ENCODE measurements around the gene TCTN1. TPM values are rescaled to one million over a fixed set of nuclear protein-coding genes. Genes with fewer than 3 reads are reported as not detected.

Gene TCTN1
- total RNA-seq, 1 experiment from 2014 or later = 58.3 TPM

DNA sequence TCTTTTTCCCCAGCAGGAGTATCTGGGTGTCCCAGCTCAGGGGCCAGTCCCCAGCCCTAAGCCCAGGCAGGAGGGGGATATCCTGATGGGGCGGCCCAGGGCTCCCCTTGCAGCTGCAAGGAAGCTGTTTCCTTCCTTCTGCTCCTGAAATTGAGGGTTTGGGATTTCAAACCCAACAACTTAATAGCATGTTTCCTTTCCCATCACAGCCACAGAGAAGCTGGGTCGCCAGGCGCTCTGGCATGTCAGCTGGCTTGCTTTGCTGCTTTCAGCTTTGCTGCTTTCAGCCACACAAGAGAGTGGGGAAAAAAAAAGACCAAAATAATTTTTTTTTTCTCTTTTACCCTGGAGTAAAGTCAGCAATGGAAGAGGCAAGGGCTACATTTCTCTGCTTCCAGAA lies 44.9 kb downstream of the TCTN1 start:
- H3K4me3 ChIP-seq = no peak overlapping the region
- no peak overlapping the region for H3K27ac ChIP-seq
- H3K4me1 ChIP-seq (replicated peaks; ENCODE audit: insufficient read depth) = no peaks in the 10 kb centered on the region
- ChIA-PET CTCF (no interaction called here), POLR2A (ENCODE audit: unreplicated experiment) (no interaction called here)
- TF ChIP-seq EZH2 (IDR thresholded peaks at IDR 0.05; ENCODE audit: low read depth) = no peak
- TF ChIP-seq, protein P1, sequence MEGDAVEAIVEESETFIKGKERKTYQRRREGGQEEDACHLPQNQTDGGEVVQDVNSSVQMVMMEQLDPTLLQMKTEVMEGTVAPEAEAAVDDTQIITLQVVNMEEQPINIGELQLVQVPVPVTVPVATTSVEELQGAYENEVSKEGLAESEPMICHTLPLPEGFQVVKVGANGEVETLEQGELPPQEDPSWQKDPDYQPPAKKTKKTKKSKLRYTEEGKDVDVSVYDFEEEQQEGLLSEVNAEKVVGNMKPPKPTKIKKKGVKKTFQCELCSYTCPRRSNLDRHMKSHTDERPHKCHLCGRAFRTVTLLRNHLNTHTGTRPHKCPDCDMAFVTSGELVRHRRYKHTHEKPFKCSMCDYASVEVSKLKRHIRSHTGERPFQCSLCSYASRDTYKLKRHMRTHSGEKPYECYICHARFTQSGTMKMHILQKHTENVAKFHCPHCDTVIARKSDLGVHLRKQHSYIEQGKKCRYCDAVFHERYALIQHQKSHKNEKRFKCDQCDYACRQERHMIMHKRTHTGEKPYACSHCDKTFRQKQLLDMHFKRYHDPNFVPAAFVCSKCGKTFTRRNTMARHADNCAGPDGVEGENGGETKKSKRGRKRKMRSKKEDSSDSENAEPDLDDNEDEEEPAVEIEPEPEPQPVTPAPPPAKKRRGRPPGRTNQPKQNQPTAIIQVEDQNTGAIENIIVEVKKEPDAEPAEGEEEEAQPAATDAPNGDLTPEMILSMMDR (conservative IDR thresholded peaks at IDR 0.05) = no peak
- BruUV-seq (replicated peaks) = no TSS peak
- no peaks in the 10 kb centered on the region for H3F3A ChIP-seq (ENCODE audit: insufficient read depth, low read depth)
- no peak for DNase-seq
- H3K9me2 ChIP-seq (ENCODE audit: insufficient read depth) = no peaks in the 10 kb centered on the region
- intact Hi-C loops (cut with micrococcal nuclease; ENCODE audit: unreplicated experiment) = no loop called here
- no peaks in the 10 kb centered on the region for H3K27me3 ChIP-seq (ENCODE audit: insufficient read depth, low read depth)
- no peaks in the 10 kb centered on the region for H3K79me2 ChIP-seq (ENCODE audit: low read depth)
- H3K4me2 ChIP-seq = no peak overlapping the region
- H3K36me3 ChIP-seq (ENCODE audit: low read depth) = no peaks in the 10 kb centered on the region
- no peaks in the 10 kb centered on the region for H4K20me1 ChIP-seq (ENCODE audit: insufficient read depth)
- no peaks in the 10 kb centered on the region for H3K9me3 ChIP-seq (ENCODE audit: insufficient read depth, low read depth)
- H2AFZ ChIP-seq = no peak overlapping the region

DNA sequence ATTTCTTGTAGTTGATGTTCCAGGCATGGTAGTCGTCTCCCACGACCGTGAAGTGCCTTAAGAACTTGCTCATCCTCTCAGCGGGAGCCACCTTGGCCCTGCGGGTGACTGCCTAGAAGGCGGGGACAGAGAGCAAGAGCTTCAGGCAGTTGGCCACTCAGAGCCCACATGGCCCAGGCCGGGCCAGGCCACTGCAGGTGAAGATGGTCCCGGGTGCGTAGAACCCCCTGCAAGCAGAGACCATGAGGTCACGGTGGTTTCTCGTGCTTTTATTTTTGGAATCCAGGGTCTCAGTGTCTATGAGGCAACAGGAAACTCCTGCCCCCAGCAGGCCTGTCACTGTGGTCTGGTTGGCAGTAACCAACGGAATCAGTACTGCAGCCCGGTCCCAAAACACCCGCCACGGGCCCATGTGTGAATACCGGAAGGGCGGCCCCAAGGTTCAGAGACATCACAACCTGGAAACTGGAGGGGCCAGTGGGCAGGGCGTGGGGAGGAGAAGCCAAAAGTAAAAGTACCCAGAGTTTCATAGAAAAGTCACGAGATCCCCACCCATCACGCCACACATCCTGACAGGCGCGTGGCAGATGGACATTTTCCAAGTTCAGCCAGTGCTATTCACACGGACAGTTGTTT lies 47.5 kb downstream of the TCTN1 start:
- ChIA-PET POLR2A (ENCODE audit: unreplicated experiment) (no interaction called here), CTCF (no interaction called here)
- H3K36me3 ChIP-seq (ENCODE audit: low read depth) = no peaks in the 10 kb centered on the region
- H3K79me2 ChIP-seq (ENCODE audit: low read depth) = no peaks in the 10 kb centered on the region
- H2AFZ ChIP-seq = no peak overlapping the region
- H3K4me2 ChIP-seq = no peak overlapping the region
- H3K4me1 ChIP-seq (replicated peaks; ENCODE audit: insufficient read depth) = no peaks in the 10 kb centered on the region
- intact Hi-C loops (cut with micrococcal nuclease; ENCODE audit: unreplicated experiment) = no loop called here
- no peak for DNase-seq
- BruUV-seq (replicated peaks) = no TSS peak
- H3K27ac ChIP-seq = no peak overlapping the region
- no peak overlapping the region for H3K4me3 ChIP-seq
- H3K27me3 ChIP-seq (ENCODE audit: insufficient read depth, low read depth) = peaks cover 7% of the 10 kb centered on the region; the same call in 1 of the 2 replicates
- H4K20me1 ChIP-seq (ENCODE audit: insufficient read depth) = no peaks in the 10 kb centered on the region
- no peaks in the 10 kb centered on the region for H3K9me2 ChIP-seq (ENCODE audit: insufficient read depth)
- H3F3A ChIP-seq (ENCODE audit: insufficient read depth, low read depth) = no peaks in the 10 kb centered on the region
- H3K9me3 ChIP-seq (ENCODE audit: insufficient read depth, low read depth) = no peaks in the 10 kb centered on the region
- TF ChIP-seq, protein P1 (conservative IDR thresholded peaks at IDR 0.05) = no peak
- TF ChIP-seq EZH2 (IDR thresholded peaks at IDR 0.05; ENCODE audit: low read depth) = no peak

DNA sequence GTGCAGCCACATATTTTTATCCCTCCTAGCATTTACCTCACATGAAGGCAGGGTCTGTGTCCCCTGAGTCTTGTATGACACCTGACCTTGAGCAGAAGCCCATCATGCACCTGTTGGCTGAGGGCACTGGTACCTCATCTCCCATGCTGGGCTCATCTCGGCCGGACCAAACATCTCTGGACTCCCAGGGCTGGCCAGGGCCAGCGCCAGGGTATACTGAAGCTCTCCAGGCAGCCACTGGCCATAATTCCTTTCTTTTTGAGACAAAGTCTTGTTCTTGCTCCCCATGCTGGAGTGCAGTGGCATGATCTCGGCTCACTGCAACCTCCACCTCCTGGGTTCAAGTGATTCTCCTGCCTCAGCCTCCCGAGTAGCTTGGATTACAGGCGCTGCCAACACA lies 53.0 kb downstream of the TCTN1 start:
- Histone ChIP-seq H3K4me1 (replicated peaks; ENCODE audit: insufficient read depth) (no peaks in the 10 kb centered on the region), H3K27me3 (ENCODE audit: insufficient read depth, low read depth) (peaks cover 7% of the 10 kb centered on the region), H3K36me3 (ENCODE audit: low read depth) (no peaks in the 10 kb centered on the region), H3K4me3 (no peak overlapping the region), H3K27ac (no peak overlapping the region), H2AFZ (no peak overlapping the region), H3K79me2 (ENCODE audit: low read depth) (no peaks in the 10 kb centered on the region), H3F3A (ENCODE audit: insufficient read depth, low read depth) (no peaks in the 10 kb centered on the region), H4K20me1 (ENCODE audit: insufficient read depth) (no peaks in the 10 kb centered on the region), H3K4me2 (no peak overlapping the region), H3K9me2 (ENCODE audit: insufficient read depth) (no peaks in the 10 kb centered on the region), H3K9me3 (ENCODE audit: insufficient read depth, low read depth) (no peaks in the 10 kb centered on the region)
- ChIA-PET CTCF (no interaction called here), POLR2A (ENCODE audit: unreplicated experiment) (no interaction called here)
- no peak for DNase-seq
- TF ChIP-seq EZH2 (IDR thresholded peaks at IDR 0.05; ENCODE audit: low read depth) = no peak
- TF ChIP-seq, protein P1 (conservative IDR thresholded peaks at IDR 0.05) = no peak
- no TSS peak for BruUV-seq (replicated peaks)
- intact Hi-C loops (cut with micrococcal nuclease; ENCODE audit: unreplicated experiment) = no loop called here

Measured in PC-9 (cell line).